ENCODE results near the gene PHLDA2.
A peak's percentile ranks its signal among the peaks of the same experiment; 100 is the strongest.

The PHLDA2 gene

DNA sequence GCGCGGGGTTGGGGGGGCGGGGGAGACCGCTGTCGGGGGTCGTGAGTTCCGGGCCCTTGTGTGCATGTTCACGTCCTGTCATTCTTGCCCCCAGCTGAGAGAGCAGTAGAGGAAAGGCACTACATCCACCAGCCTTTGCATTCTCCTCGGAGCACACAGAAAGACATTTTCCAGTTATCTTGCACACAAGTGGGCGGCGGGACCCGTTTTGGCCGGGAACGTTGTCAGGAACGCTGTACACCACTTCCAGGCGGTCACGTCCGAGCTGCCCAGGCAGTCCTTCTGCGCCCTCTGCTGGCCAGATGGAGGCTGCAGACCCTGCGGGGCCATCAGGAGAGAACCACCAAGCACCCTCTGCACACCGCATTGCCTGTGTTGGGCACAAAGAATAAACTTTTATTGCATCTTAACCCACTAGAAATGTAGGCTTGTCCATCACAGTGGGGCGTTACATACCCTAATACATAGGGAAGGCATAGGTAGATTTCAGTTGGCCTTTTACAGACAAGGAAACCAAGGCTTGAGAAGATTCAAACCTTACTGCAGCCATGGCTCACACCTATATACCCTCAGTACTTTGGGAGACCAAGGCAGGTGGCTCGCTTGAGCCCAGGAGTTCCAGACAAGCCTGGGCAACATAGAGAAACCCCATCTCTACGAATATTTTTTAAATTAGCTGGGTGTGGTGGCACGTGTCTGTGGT lies 40.8 kb downstream of the PHLDA2 start:
- Histone ChIP-seq H3K23ac (ENCODE audit: low read depth, low read length, poor library complexity) (no peak overlapping the region), H3K9me3 (replicated peaks in 1 of 2; ENCODE audit: control insufficient read depth in 2 of 2, insufficient read depth in 1 of 2, low read depth in 1 of 2, low read length in 2 of 2) (no peaks in the 10 kb centered on the region), H2BK15ac (ENCODE audit: low read length) (peak overlapping the region; percentile 79), H3K36me3 (replicated peaks in 1 of 2; ENCODE audit: control insufficient read depth in 2 of 2, insufficient read depth in 2 of 2, low read length in 2 of 2) (no peaks in the 10 kb centered on the region), H3K18ac (ENCODE audit: low read length) (no peak overlapping the region), H3K27ac (replicated peaks; ENCODE audit: low read length) (no peak overlapping the region), H2BK120ac (ENCODE audit: low read depth, low read length) (no peak overlapping the region), H3K4me3 (ENCODE audit: low read length in 2 of 2) (no peak overlapping the region), H2AK5ac (ENCODE audit: low read depth, low read length) (no peak overlapping the region), H3K14ac (ENCODE audit: low read length) (no peak overlapping the region), H2AFZ (ENCODE audit: low read length) (no peak overlapping the region), H4K91ac (ENCODE audit: low read depth, low read length, poor library complexity) (no peak overlapping the region), H2BK5ac (ENCODE audit: low read length) (no peak overlapping the region), H4K8ac (ENCODE audit: low read depth, low read length) (no peak overlapping the region), H3K79me1 (ENCODE audit: low read depth, low read length) (peaks cover 7% of the 10 kb centered on the region), H3K27me3 (ENCODE audit: control insufficient read depth in 3 of 3, insufficient read depth in 3 of 3, low read depth in 1 of 3, low read length in 3 of 3) (peaks cover 0 to 14% (median 0%) of the 10 kb centered on the region in 3 experiments), H3K9ac (ENCODE audit: low read depth, low read length, poor library complexity) (no peak overlapping the region), H3K4me1 (ENCODE audit: control insufficient read depth in 2 of 2, insufficient read depth in 1 of 2, low read depth in 1 of 2, low read length in 2 of 2) (peaks cover 25 to 31% of the 10 kb centered on the region in 2 donors), H3K4me2 (ENCODE audit: insufficient read depth, low read length, poor library complexity, severe bottlenecking) (no peak overlapping the region), H3K4ac (ENCODE audit: low read length) (no peak overlapping the region), H2BK12ac (ENCODE audit: low read length) (no peak overlapping the region)
- DNase-seq (ENCODE audit: low spot score) = peak; percentile 83
- no CpG with 5 or more reads among the region's 25 CpGs for WGBS, 2 donors (ENCODE audit: extremely low coverage in 2 of 2, insufficient read length in 2 of 2, insufficient replicate concordance in 1 of 2)

DNA sequence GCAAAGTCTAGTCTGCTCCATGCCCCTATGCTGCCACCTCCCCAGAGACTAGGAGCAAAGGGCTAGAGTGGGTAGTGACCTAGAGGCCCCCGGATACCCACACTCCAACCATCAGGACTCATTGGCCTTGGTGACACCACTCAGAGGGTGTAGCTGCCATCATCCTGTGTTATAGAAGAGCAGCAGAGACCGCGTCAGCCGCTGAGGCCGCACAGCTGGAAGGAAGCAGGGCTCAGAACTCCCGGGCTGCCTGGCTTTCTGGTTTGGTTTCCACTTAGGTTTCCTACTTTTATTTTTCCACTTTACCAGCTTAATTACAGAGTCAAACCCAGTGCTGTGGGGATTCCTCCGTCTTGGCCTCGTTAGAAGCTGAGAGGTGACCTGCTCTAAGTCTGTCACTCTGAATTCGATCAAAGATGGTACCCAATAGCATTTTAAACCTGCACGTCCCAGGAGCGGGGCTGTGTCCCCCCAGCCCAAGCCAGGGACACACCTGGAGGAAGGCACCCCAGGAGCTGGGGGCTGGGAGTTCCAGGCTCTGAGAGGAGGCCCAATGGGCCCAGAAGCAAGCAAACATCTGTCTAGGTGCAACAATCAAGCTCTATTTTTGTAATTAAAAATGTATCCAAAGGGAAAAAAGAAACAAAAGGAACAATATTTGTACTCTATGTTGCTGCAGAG lies 41.6 kb downstream of the PHLDA2 start:
- H4K91ac ChIP-seq (ENCODE audit: low read depth, low read length, poor library complexity) = no peak overlapping the region
- H2BK5ac ChIP-seq (ENCODE audit: low read length) = peak overlapping the region; percentile 98
- H2BK15ac ChIP-seq (ENCODE audit: low read length) = peak overlapping the region; percentile 97
- peak overlapping the region; percentile 97 for H2BK12ac ChIP-seq (ENCODE audit: low read length)
- H2AFZ ChIP-seq (ENCODE audit: low read length) = no peak overlapping the region
- H3K18ac ChIP-seq (ENCODE audit: low read length) = peak overlapping the region; percentile 72
- H2BK120ac ChIP-seq (ENCODE audit: low read depth, low read length) = no peak overlapping the region
- H2AK5ac ChIP-seq (ENCODE audit: low read depth, low read length) = peak overlapping the region; percentile 98
- H3K9ac ChIP-seq (ENCODE audit: low read depth, low read length, poor library complexity) = no peak overlapping the region
- no peak overlapping the region for H3K27ac ChIP-seq (replicated peaks; ENCODE audit: low read length)
- peaks cover 28% of the 10 kb centered on the region in 2 donors for H3K4me1 ChIP-seq (ENCODE audit: control insufficient read depth in 2 of 2, insufficient read depth in 1 of 2, low read depth in 1 of 2, low read length in 2 of 2)
- peaks cover 7% of the 10 kb centered on the region for H3K79me1 ChIP-seq (ENCODE audit: low read depth, low read length)
- peaks cover 0 to 6% of the 10 kb centered on the region in 2 donors for H3K36me3 ChIP-seq (replicated peaks in 1 of 2; ENCODE audit: control insufficient read depth in 2 of 2, insufficient read depth in 2 of 2, low read length in 2 of 2)
- WGBS, 2 donors (ENCODE audit: extremely low coverage in 2 of 2, insufficient read length in 2 of 2, insufficient replicate concordance in 1 of 2) = no CpG with 5 or more reads among the region's 11 CpGs
- no peak overlapping the region for H3K4me2 ChIP-seq (ENCODE audit: insufficient read depth, low read length, poor library complexity, severe bottlenecking)
- peaks cover 0 to 22% (median 0%) of the 10 kb centered on the region in 3 experiments for H3K27me3 ChIP-seq (ENCODE audit: control insufficient read depth in 3 of 3, insufficient read depth in 3 of 3, low read depth in 1 of 3, low read length in 3 of 3)
- H3K14ac ChIP-seq (ENCODE audit: low read length) = no peak overlapping the region
- no peak overlapping the region for H3K23ac ChIP-seq (ENCODE audit: low read depth, low read length, poor library complexity)
- DNase-seq (ENCODE audit: low spot score) = no peak
- H4K8ac ChIP-seq (ENCODE audit: low read depth, low read length) = no peak overlapping the region
- H3K4ac ChIP-seq (ENCODE audit: low read length) = no peak overlapping the region
- H3K9me3 ChIP-seq (replicated peaks in 1 of 2; ENCODE audit: control insufficient read depth in 2 of 2, insufficient read depth in 1 of 2, low read depth in 1 of 2, low read length in 2 of 2) = no peaks in the 10 kb centered on the region
- no peak overlapping the region for H3K4me3 ChIP-seq (ENCODE audit: low read length in 2 of 2)

DNA sequence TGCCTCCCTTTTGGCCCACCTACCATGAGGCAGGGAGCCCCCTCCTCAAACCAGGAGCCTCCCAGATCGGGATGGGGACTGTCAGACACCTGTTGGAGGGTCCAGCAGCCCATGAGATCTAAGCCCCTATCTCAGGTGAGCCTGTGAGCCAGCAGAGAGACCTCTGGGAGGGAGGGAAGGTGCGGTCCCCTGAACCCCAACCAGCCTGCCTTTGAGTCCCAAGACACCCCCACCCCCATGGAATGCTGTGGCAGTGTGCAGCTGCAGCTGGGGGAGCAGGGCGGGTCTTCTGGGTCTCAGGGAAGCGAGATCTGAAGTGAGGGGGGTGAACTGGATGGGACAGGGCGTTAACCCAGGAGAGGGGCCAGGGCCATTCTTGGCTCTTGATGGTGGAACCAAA lies 42.3 kb downstream of the PHLDA2 start:
- peak overlapping the region; percentile 97 for H2BK15ac ChIP-seq (ENCODE audit: low read length)
- peak overlapping the region; percentile 72 for H4K8ac ChIP-seq (ENCODE audit: low read depth, low read length)
- DNase-seq (ENCODE audit: low spot score) = no peak
- peaks cover 0 to 7% of the 10 kb centered on the region in 2 donors for H3K36me3 ChIP-seq (replicated peaks in 1 of 2; ENCODE audit: control insufficient read depth in 2 of 2, insufficient read depth in 2 of 2, low read length in 2 of 2)
- peak overlapping the region; percentile 93 for H3K4ac ChIP-seq (ENCODE audit: low read length)
- no peaks in the 10 kb centered on the region for H3K9me3 ChIP-seq (replicated peaks in 1 of 2; ENCODE audit: control insufficient read depth in 2 of 2, insufficient read depth in 1 of 2, low read depth in 1 of 2, low read length in 2 of 2)
- peak overlapping the region; percentile 89 for H3K23ac ChIP-seq (ENCODE audit: low read depth, low read length, poor library complexity)
- peaks cover 29 to 30% of the 10 kb centered on the region in 2 donors for H3K4me1 ChIP-seq (ENCODE audit: control insufficient read depth in 2 of 2, insufficient read depth in 1 of 2, low read depth in 1 of 2, low read length in 2 of 2)
- peak overlapping the region; percentile 99 for H3K18ac ChIP-seq (ENCODE audit: low read length)
- H2BK5ac ChIP-seq (ENCODE audit: low read length) = peak overlapping the region; percentile 98
- peak overlapping the region; percentile 76 for H3K14ac ChIP-seq (ENCODE audit: low read length)
- H3K4me2 ChIP-seq (ENCODE audit: insufficient read depth, low read length, poor library complexity, severe bottlenecking) = no peak overlapping the region
- H2AFZ ChIP-seq (ENCODE audit: low read length) = no peak overlapping the region
- H2AK5ac ChIP-seq (ENCODE audit: low read depth, low read length) = peak overlapping the region; percentile 98
- peak overlapping the region; percentile 38 for H4K91ac ChIP-seq (ENCODE audit: low read depth, low read length, poor library complexity)
- H3K9ac ChIP-seq (ENCODE audit: low read depth, low read length, poor library complexity) = no peak overlapping the region
- no peak overlapping the region for H3K4me3 ChIP-seq (ENCODE audit: low read length in 2 of 2)
- no CpG with 5 or more reads among the region's 5 CpGs for WGBS, 2 donors (ENCODE audit: extremely low coverage in 2 of 2, insufficient read length in 2 of 2, insufficient replicate concordance in 1 of 2)
- no peak overlapping the region for H3K27ac ChIP-seq (replicated peaks; ENCODE audit: low read length)
- H3K27me3 ChIP-seq (ENCODE audit: control insufficient read depth in 3 of 3, insufficient read depth in 3 of 3, low read depth in 1 of 3, low read length in 3 of 3) = peaks cover 0 to 29% (median 0%) of the 10 kb centered on the region in 3 experiments
- peaks cover 7% of the 10 kb centered on the region for H3K79me1 ChIP-seq (ENCODE audit: low read depth, low read length)
- H2BK120ac ChIP-seq (ENCODE audit: low read depth, low read length) = peak overlapping the region; percentile 67
- peak overlapping the region; percentile 97 for H2BK12ac ChIP-seq (ENCODE audit: low read length)
